GM12891 (cell line): ENCODE measurements around the gene OR10H1. TPM values are rescaled to one million over a fixed set of nuclear protein-coding genes. Genes with fewer than 3 reads are reported as not detected.
"Not testable (repeated sequence)": the region's sequence is repeated elsewhere in the genome, so short reads cannot be mapped to it uniquely, and the experiment has no call there.

Source experiments
- DNase-seq: peaks from one replicate; pipeline ENCODE4 v3.0.0; 2011; ENCODE audit warnings: low spot score; ENCODE audit not compliant: insufficient read length
- FAIRE-seq: peaks from 2 replicates; lab custom pipeline; 2011; peaks lifted over from hg19 to GRCh38; lab: Jason Lieb, UNC
- PAX5 ChIP-seq: IDR thresholded peaks from 2 replicates; pipeline ENCODE4 v1.6.1; 2011; ENCODE audit warnings: low read length, moderate library complexity, mild to moderate bottlenecking; ENCODE audit not compliant: insufficient read depth, severe bottlenecking
- POLR2A ChIP-seq: IDR thresholded peaks from 2 replicates; pipeline ENCODE4 v1.6.1; 2011; ENCODE audit warnings: low read depth, low read length, control low read depth
- POLR2AphosphoS5 ChIP-seq: IDR thresholded peaks from 2 replicates; pipeline ENCODE4 v1.6.1; 2011; ENCODE audit warnings: low read depth, low read length, control low read depth
- POU2F2 ChIP-seq: IDR thresholded peaks from 2 replicates; pipeline ENCODE4 v1.6.1; 2011; ENCODE audit warnings: low read depth, mild to moderate bottlenecking, control low read depth, low read length, moderate library complexity
- SPI1 ChIP-seq: IDR thresholded peaks from 2 replicates; pipeline ENCODE4 v1.6.1; 2011; ENCODE audit warnings: low read depth, low read length, control low read depth
- TAF1 ChIP-seq: IDR thresholded peaks from 2 replicates; pipeline ENCODE4 v1.6.1; 2011; ENCODE audit warnings: low read depth, low read length, control low read depth
- polyA plus RNA-seq: library from polyadenylated mRNA; unstranded; fragments of >200 nt; gene quantifications from one replicate; pipeline ENCODE4 v1.2.1, GENCODE V29; 2012; ENCODE audit warnings: low read depth, missing spikeins, inconsistent platforms; ENCODE audit not compliant: missing spikeins

Gene OR10H1, protein sequence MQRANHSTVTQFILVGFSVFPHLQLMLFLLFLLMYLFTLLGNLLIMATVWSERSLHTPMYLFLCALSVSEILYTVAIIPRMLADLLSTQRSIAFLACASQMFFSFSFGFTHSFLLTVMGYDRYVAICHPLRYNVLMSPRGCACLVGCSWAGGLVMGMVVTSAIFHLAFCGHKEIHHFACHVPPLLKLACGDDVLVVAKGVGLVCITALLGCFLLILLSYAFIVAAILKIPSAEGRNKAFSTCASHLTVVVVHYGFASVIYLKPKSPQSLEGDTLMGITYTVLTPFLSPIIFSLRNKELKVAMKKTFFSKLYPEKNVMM
- not detected for polyA plus RNA-seq

DNA sequence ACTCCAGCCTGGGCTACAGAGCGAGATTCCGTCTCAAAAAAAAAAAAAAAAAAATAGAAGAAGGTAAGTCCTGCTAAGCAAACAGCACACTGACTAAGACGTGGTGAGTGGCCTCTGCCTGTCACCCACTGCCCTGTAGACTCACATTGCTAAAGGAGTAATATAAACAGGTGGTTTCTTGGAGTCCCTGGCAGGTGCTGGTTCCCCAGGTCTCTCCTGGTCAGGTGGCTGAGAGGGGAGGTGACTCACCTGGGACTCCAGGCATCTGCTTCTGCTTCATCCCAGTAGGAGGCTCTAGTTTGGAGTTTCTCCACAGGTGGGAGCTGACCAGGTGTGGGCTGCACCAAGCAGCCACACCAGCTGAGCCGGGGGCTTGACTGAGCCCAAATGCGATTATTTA, at the start of gene OR10H1:
Gene OR10H1, minus strand, starts transcription at position 359 of the 400 bp plus-strand sequence. CDS start 7,627 bp downstream, outside the sequence.
- TF ChIP-seq POU2F2 (no peak), TAF1 (no peak), POLR2AphosphoS5 (no peak), SPI1 (no peak), PAX5 (no peak), POLR2A (no peak)
- FAIRE-seq, result no peak
- DNase-seq, result no peak

DNA sequence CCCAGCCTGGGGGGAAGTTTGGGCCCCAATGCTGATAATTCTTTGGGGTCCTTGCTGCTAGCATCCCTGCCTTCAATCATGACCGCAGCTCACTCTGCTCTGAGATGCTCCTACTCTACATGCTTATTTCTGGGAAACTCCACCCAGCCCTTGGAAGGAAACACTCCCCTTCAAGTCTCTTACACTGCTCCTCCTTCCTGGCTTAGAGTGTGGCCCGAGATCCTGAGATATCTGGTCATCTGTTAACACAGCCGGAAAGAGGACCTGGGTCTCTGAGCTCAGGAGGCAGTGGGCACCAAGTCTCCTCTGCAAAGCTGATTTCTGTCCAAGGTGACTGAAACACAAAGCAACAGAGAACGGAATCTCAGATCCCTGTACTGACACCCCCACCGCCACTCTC, 49.4 kb upstream of the OR10H1 start:
- TF ChIP-seq POU2F2 (no peak), PAX5 (no peak), TAF1 (no peak), POLR2A (no peak)
- DNase-seq (no peak), FAIRE-seq (no peak)

DNA sequence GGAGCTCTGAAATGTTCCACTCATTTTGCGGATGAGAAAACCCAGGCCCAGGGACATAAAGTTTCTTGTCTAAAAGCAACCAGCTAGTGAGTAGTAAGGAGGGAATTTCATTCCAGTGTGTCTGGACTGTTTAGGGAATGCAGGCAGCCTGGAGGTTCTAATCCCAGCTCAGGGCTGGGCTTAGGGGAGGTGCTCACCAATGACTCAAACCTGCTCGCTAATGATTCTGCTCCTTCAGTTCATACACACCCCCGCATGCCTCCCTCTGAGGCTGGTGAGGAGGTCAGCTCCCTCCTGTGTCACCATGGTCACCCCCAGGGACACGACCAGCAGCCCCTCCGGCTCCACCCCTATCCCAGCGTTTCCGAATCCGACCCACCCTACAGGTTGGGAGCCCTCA, 47.8 kb upstream of the OR10H1 start:
- FAIRE-seq, result no peak
- DNase-seq, result no peak
- TF ChIP-seq POU2F2 (no peak), TAF1 (no peak), POLR2AphosphoS5 (no peak), PAX5 (no peak), POLR2A (no peak), SPI1 (no peak)

DNA sequence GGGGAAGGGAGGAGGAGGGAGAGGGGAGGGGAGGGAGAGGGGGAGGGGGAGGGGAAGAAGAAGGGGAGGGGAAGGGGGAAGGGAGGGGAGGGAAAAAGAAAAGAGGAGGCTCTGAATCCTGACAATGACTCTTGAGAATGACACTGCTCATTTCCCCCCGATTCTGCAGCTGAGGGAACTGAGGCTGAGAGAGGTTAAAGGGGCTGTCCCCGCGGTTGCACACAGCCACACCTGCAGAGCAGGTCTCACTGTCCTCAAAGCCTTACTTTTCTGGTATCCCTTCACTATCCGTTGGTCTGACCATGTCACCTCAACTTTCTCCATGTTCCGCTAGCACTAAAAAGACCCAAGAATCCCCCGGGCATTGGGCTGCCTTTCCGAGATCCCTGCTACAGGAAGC, 47.0 kb upstream of the OR10H1 start:
- FAIRE-seq, result no peak

DNA sequence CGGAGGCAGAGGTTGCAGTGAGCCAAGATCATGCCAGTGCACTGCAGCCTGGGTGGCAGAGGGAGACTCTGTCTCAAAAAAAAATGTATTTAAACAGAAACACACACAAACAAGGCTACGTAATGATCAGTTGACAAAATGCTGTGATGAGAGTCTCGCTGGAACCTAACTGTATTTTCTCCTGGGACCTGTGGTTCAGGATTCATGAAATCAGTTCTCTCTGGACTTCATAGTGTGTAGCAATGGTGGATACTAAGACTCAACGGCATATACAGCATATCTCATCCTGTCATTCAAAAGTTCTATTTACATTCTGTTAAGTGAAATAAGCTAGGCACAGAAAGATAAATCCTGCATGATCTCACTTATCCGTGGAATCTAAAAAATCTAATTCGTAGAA, 45.1 kb upstream of the OR10H1 start:
- DNase-seq, result no peak
- no peak for FAIRE-seq
- TF ChIP-seq SPI1 (no peak), POLR2A (no peak), POLR2AphosphoS5 (no peak), PAX5 (no peak)

More for the DNA sequence above, 47.0 kb upstream of the OR10H1 start:
- no peak for TF ChIP-seq POU2F2
- no peak for TF ChIP-seq TAF1
- no peak for TF ChIP-seq POLR2A
- TF ChIP-seq SPI1, result no peak
- TF ChIP-seq POLR2AphosphoS5, result no peak
- no peak for TF ChIP-seq PAX5
- no peak for DNase-seq

DNA sequence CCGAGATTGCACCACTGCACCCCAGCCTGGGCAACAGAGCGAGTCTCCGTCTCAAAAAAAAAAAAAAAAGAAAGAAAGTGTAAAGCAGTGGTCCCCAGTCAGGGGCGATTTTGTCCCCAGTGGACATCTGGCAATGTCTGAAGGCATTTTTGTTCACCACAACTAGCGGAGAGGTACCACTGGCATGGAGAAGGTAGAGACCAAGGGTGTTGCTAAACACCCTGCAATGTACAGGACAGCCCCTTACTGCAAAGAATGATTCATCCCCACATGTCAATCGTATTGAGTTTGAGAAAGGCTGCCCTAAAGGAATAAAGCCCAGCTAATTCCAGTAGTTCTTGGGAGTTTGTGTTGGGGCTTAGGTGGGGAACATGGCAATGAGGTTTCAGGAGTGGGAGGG, 43.7 kb upstream of the OR10H1 start:
- FAIRE-seq (no peak), DNase-seq (no peak)
- no peak for TF ChIP-seq SPI1
- no peak for TF ChIP-seq PAX5
- no peak for TF ChIP-seq TAF1
- no peak for TF ChIP-seq POLR2A
- no peak for TF ChIP-seq POLR2AphosphoS5
- no peak for TF ChIP-seq POU2F2

DNA sequence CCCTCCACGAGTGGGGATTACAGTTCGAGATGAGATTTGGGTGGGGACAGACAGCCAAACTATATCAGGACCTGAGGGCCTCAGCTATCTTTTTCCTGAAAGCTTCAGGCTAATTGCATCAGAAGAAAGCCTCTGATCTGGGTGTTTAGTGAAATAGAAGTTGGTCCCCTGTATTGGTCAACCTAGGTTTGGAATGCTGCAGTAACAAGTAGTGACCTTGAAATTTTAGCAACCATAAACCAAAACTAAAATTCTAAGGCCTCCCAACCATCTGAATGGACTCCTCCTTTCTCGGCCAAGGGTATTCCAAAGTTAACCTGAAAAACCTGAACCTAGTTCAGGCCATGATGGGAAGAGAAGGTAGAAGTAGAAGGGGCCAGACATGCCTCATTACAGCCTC, 34.9 kb upstream of the OR10H1 start:
- no peak for DNase-seq

DNA sequence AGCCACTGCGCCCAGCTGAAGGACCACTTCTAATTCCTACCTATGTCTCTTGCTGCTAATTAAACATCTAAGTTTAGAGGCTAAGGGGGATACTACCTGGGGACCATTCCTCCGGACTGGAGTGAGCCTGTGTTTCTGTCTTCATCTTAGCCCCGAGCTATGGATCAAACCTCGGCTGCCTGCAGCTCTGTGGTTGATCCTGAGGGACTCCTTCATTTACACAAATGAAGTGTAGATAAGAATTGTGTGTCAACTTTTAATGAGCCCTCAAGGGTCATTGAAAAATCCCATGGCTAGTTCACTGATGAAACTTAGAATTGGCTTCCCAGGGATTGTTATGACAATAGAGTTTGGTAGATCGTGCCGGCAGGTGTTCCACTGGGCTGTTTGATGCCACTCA, 31.5 kb upstream of the OR10H1 start:
- FAIRE-seq (no peak), DNase-seq (no peak)
- TF ChIP-seq POLR2AphosphoS5 (no peak), POLR2A (no peak), TAF1 (no peak)

More for the DNA sequence above, 34.9 kb upstream of the OR10H1 start:
- FAIRE-seq, result no peak
- TF ChIP-seq POLR2A (no peak), TAF1 (no peak), SPI1 (no peak), POLR2AphosphoS5 (no peak), PAX5 (no peak), POU2F2 (no peak)

DNA sequence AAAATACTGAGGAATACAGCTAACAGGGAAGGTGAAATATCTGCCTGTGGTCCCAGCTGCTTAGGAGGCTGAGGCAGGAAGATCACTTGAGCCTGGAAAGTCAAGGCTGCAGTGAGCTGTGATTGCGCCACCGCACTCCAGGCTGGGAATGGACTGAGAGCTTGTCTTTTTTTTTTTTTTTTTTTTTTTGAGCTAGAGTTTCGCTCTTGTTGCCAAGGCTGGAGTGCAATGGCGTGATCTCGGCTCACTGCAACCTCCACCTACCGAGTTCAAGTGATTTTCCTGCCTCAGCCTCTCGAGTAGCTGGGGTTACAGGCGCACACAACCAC, 28.4 kb upstream of the OR10H1 start:
- not testable (repeated sequence) for FAIRE-seq, DNase-seq

DNA sequence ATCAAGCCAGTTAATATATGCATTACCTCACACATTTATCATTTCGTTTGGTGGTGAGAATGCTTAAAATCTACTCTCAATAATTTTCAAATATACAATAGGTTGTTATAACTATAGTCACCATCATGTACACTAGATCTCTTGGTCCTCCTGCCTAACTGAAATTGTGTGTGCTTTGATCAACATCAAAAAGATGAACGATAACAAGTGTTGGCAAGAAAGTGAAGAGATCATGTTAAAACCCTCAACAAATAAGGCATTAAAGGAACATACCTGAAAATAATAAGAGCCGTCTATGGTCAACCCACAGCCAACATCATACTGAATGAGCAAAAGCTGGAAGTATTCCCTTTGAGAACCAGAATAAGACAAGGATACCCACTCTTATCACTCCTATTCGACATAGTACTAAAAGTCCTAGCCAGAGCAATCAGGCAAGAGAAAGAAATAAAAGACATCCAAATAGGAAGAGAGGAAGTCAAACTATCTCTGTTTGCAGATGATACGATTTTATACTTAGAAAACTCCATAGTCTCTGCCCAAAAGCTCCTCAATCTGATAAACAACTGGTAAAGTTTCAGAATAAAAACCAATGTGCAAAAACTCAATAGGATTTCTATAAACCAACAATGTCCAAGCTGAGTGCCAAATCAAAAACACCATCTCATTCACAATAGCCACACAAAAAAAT, 27.9 kb upstream of the OR10H1 start:
- FAIRE-seq (no peak), DNase-seq (no peak)
- TF ChIP-seq POLR2AphosphoS5 (no peak), POU2F2 (no peak), PAX5 (no peak), POLR2A (no peak), SPI1 (no peak), TAF1 (no peak)
